Activated naive CD4-positive, alpha-beta T cell treated with anti-CD3 and anti-CD28 coated beads, Interleukin-2, amount 50 U/mL, for 72 hours (primary cell): Measurements from ENCODE around the gene MOB3A. TPM values are rescaled to one million over a fixed set of nuclear protein-coding genes. Genes with fewer than 3 reads are reported as not detected.

Experiments used
- ATAC-seq, 2 donors: fragments of 150-1000 bp; cut with Tn5 transposase; 2 replicates each; pipeline ENCODE4 v1.10.0; 2021; ENCODE audit warnings: mild to moderate bottlenecking in 2 of 2, moderate library complexity in 2 of 2
- DNase-seq, 2 donors: peaks; one replicate each; pipeline ENCODE4 v3.0.0; 2021 to 2022; ENCODE audit warnings: low spot score in 2 of 2
- H3K27ac Mint-ChIP-seq, 2 donors: one replicate each; pipeline ENCODE4 v1.8.0; 2022; ENCODE audit warnings: mild to moderate bottlenecking in 2 of 2, mixed read lengths in 2 of 2
- H3K36me3 Mint-ChIP-seq, 2 donors: one replicate each; pipeline ENCODE4 v1.8.0; 2022; ENCODE audit warnings: mixed read lengths in 2 of 2
- H3K9me3 Mint-ChIP-seq, 2 donors: one replicate each; pipeline ENCODE4 v1.8.0; 2022; ENCODE audit warnings: mixed read lengths in 2 of 2
- total RNA-seq, 2 donors: library from RNA; stranded (reverse); gene quantifications; one replicate each; pipeline ENCODE4 v1.2.3, GENCODE V29; 2022

Gene MOB3A
- total RNA-seq, 2 donors from 2014 or later: 91.8 to 183 TPM

DNA sequence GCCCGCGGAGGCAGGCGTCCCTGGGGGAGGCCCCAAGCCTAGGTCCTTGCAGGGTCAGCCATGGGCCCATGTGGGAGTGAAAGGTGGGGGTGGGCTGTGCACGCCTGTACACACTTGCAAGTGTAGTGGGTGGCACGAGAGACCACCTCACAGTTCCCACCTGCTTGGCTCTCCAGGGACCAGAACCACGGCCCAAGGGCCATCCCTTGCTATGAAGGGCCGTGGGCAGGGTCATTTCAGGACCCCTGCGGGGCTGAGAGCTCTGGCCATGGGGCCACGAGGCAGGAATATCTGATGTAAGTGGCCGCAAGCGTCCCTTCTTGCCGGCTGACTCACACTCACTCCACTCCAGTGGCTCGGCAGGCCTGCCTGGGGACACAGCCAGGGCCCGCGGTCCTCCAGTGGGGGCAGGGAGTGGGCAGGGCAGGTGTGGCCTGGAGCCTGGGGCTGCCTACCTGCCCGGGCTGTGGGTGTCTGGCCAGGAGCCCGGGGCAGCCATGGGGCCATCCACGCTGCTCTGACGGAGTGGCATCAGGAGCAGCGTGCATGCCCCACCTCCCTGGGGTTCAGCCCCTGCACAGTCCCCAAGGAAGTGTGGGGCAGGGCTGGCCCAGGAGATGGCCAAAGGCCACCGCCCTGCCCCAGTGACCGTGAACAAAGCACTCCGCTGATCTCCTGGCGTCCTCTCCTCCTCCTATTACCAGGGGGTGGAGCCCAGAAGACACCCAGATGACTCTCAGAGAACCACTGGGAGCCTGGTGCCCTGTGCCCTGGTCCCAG is 36.5 kb downstream of the MOB3A start:
- no peak for ATAC-seq
- H3K27ac Mint-ChIP-seq: peak overlapping the region; percentile 90 to 99
- no peak for DNase-seq
- H3K36me3 Mint-ChIP-seq: peaks cover 0 to 5% of the 10 kb centered on the region in 2 donors
- no peaks in the 10 kb centered on the region for H3K9me3 Mint-ChIP-seq

DNA sequence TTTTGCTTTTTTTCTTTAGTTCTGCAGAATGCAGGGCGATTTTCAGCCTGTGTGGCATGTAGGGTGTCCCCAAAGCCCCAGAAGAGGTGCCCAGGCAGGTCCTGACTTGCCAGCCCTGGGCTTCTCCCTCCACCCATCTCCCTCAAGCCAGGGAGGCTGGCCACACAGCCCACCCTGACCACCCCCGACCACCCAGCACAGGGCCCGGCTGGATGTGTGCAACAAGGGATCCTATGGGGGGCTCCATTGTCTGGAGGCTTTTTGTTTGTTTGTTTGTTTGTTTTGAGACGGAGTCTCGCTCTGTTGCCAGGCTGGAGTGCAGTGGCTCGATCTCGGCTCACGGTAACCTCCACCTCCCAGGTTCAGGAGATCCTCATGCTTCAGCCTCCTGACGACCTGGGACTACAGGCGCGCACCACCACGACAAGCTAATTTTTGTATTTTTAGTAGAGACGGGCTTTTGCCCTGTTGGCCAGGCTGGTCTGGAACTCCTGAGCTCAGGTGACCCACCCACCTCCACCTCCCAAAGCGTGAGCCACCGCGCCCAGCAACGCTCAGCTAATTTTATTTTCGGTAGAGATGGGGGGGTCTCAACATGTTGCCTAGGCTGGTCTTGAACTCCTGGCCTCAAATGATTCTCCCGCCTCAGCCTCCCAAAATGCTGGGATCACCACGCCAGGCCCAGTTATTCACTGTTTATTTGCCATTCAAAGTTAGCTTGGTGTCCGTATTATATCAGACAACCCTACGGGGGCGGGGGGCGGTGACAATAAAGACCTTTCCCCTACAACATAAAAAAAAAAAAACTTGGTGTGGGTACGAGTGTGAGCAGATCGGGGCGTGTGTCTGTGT is 37.3 kb downstream of the MOB3A start:
- peaks cover 0 to 5% of the 10 kb centered on the region in 2 donors for H3K36me3 Mint-ChIP-seq
- ATAC-seq (no peak), DNase-seq (no peak)
- H3K9me3 Mint-ChIP-seq: no peaks in the 10 kb centered on the region
- H3K27ac Mint-ChIP-seq: peak overlapping the region; percentile 77 to 90

DNA sequence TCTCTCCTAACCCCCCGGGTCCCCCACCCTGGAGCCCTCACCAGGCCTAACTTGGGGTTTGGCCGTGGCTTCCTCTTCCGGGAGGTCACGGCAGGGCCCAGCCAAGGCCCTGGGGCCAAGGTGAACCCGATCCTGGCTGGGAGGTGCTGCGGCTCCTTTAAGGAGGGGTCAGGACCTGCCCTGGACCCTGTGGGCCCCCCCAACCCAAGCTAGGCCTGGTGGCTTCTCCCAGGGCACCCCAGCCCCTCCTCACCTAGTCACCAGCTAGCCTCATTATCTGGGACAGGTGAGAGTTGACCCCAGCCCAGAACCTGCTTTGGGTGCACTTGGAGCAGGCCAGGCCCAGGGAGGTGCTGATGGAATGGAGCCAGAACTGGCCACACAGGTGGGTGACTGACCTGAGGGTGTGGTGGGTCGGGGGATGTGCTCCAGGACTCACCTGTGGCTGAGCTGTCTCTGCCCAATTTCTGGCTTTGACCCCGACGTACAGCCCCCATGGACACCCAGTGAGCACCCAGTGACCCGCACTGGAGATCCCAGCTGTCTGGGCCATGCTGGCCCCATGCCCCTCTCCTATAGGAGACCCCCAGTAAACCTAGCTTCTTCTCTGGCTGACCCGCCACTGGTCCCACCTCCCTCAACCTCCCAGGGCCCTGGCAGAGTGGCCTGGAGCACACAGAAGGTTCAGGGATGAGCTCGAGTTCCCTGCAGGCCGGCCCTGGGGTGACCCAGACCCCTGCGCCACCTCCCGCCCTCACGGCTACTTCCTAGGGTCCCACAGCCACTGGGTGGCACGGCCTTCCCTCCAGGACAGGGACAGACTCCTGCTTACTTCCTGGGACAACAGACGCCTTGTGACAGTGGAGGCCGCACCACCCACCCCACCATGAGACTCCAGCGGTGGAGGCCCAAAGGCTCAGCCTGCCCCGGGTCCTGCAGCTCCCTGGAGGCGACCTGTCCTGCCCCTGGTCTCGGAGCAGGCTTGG is 38.3 kb downstream of the MOB3A start:
- ATAC-seq: no peak
- peaks cover 0 to 5% of the 10 kb centered on the region in 2 donors for H3K36me3 Mint-ChIP-seq
- DNase-seq: no peak
- H3K9me3 Mint-ChIP-seq: no peaks in the 10 kb centered on the region
- peak overlapping the region; percentile 36 to 93 for H3K27ac Mint-ChIP-seq

DNA sequence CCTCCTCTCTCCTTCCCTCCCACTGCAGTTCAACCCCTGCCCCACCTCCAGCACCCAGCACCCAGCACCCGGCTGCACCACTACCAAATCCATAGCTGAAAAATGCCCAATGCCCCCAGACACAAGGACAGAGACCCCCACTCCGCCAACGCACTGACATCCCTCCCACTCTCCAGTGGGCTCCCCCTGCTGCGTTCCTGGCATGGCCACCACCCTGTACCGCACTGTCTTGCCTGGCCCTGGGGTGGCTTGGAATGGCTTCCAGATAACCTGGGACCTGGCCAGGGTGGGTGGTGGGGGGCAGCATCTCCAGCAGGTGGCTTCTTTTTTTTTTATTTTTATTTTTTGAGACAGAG is 39.3 kb downstream of the MOB3A start:
- Mint-ChIP-seq H3K36me3 (peaks cover 0 to 5% of the 10 kb centered on the region in 2 donors), H3K9me3 (no peaks in the 10 kb centered on the region), H3K27ac (peak overlapping the region in 1 of 2 donors; percentile 93)
- ATAC-seq: no peak
- no peak for DNase-seq

DNA sequence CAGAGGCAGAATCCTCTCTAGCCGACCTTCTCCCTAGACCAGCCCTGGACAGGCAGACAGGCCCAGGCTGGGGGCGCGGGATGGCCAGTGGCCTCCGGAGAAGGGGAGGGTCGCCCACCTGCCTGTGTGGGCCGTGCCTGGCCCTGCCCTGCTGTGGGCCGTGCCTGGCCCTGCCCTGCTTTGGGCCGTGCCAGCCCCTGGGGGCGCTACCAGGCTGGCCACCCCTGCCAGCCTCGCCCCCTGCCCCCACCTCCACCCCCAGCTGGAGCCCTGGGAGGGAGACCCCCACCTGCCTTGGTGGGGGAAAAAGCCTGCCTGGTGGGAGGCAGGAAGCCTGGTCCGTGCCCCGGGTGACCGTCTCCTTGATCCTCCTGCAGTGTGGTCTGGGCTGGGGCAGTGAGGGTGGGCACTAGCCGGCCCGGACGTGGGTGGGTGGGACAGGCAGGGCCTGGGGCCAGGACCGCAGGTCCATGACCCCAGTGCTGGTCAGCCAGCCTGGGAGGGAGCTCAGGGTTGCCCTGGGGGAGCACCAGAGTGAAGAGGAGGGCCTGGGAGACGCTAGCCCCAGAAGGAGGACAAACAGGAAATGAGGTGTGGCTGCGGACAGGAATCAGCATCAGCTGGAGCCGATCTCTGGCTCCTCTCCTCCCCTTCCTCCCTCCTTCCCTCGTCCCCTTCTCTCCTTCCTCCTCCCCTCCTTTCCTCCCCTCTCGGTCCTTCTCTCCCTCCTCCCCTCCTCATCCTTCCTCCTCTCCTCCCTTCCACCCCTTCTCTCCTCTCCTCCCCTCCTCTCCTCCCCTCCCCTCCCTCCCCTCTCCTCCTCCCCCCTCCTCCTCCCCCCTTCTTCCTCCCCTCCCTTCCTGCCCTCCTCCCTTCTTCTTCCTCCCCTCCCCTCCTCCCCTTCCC is 39.9 kb downstream of the MOB3A start:
- Mint-ChIP-seq H3K27ac (peak overlapping the region; percentile 65 to 93), H3K9me3 (no peaks in the 10 kb centered on the region), H3K36me3 (peaks cover 0 to 5% of the 10 kb centered on the region in 2 donors)
- DNase-seq (no peak), ATAC-seq (peak in 1 of 2 donors; percentile 33)

DNA sequence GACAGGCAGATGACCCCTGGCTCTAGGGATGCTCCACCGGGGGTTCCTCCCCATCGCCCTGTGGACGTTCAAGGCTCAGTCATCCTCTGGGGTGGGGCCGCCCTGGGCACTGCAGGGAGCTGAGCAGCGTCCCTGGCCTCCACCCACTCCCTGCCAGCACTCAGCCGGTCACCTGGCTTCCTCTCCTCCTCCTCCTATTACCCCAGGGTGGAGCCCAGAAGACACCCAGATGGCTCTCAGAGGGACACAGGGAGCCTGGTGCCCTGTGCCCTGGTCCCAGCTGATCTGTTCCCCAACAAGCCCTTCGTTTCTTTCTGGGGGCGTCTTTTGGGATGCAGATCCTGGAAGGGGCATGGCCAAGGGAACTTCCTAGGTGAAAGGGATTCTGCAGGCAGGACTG is 41.4 kb downstream of the MOB3A start:
- Mint-ChIP-seq H3K9me3 (no peaks in the 10 kb centered on the region), H3K27ac (peak overlapping the region; percentile 58 to 93), H3K36me3 (peaks cover 0 to 4% of the 10 kb centered on the region in 2 donors)
- DNase-seq (no peak), ATAC-seq (no peak)

DNA sequence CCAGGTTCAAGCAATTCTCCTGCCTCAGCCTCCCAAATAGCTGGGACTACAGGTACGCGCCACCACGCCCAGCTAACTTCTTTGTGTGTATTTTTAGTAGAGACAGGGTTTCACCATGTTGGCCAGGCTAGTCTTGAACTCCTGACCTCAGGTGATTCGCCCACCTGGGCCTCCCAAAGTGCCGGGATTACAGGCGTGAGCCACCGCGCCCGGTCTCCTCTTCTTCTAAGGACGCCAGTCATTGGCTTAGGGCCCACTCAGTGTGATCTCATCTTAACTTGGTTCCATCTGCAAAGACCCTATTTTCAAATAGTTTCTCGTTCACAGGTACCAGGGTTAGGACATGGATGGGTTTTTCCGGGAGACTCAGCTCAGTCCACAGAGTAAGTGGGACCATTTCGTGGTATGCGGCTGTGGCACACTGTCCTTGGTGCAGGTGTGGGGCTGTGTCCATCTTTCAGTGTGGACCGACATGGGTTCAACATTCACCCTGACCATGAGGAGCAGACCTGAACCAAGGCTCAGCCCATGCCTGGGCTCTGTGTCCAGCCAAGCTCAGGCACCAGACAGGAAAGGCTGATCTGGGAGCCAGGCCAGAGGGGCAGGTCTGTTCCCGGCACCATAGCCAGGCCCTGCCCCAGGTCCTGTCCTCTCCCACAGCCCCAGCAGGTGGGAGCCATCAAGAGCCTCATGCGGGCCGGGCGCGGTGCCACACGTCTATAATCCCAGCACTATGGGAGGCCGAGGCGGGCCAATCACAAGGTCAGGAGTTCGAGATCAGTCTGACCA is 42.3 kb downstream of the MOB3A start:
- H3K9me3 Mint-ChIP-seq: no peaks in the 10 kb centered on the region
- ATAC-seq (no peak), DNase-seq (no peak)
- H3K27ac Mint-ChIP-seq: peak overlapping the region in 1 of 2 donors; percentile 36
- H3K36me3 Mint-ChIP-seq: peaks cover 0 to 7% of the 10 kb centered on the region in 2 donors

DNA sequence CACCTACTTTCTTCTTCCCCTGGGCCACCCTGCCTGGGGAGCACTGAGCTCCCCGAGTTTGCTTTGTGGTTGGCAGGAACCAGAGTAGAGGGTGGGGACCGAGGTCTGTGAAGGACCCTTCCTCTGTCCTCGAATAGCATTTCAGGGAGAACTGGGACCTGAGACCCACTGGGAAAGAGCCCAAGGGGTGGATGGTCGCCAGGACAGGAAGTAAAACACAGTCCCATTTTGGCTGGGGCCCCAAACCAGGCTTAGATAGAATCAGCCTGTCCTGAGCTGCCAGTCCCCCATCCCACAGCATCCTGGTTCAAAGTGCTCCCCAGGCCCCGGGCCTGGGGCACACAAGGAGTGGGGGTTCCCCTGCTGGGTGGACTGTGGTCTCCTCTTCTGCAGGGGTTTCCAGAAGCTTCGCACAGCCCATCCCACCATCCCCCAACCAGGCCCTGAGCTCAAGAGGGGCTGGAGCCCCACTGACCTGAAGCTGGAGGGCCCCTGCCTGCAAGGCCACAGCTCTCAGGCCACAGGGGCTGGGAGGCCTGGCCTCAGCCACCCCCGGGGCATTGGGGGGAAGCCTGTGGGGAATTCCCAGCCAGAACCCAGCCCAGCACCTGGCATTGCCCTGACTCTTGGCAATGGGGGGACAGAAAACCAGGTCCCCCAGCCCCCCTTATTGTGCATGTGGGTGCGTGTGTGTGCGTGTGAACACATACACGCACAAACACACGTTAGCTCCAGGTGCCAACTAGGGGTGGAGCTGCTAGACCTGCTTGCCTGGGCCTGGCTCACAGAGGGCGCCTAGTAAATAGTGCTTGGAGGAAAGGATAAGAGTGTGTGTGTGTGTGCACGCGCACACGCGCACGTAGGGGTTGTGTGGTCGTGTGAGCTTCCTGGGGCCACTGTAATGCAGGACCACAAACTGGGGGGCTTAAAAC is 44.1 kb downstream of the MOB3A start:
- Mint-ChIP-seq H3K27ac (peak overlapping the region; percentile 91 to 93), H3K9me3 (no peaks in the 10 kb centered on the region), H3K36me3 (peaks cover 0 to 7% of the 10 kb centered on the region in 2 donors)
- ATAC-seq (no peak), DNase-seq (no peak)

DNA sequence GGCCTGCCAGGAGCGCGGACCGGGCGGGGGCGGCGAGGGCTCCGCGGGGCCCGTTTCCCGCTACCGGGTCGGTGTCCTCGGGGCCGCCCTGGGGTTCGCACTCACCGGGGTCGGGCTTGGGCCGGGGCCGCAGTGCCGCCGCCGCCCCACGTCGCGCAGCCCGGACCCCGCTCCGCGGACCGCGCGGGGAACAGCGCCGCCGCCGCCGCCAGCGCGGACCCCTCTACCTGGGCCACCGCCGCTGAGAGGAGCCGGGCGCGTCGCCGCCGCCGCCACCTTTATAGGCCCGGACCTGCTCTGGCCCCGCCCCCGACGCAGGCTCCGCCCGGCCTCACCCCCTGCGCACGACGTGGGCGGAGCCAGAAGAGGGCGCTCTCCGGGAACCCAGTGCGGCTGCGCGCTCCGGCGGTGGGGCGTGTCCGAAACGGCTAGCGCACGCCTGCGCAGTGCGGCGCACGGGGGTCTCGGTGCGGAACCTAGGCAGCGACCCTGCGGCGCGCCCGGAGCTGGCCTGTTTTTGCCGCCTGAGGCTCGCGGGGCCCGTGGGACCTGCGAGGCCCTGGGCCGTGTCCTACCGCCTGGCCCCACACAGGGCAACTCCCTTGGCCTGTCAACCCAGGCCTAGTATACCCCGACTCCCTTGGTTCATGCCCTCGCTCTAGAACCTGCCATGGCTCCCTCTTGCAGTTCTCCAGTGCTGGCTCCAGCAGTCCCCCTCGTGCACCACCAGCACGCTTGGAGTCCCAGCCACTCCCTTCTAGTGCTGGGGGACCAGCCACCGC is 44.9 kb downstream of the MOB3A start, which contains the start of gene MKNK2:
Gene MKNK2 (minus strand): TSS at position 254 of the 782 bp plus-strand sequence. CDS start 393 bp downstream, outside the sequence.
- ATAC-seq (peak; percentile 71 to 77), DNase-seq (peak; percentile 96 to 99)
- H3K27ac Mint-ChIP-seq: peak within 1 kb of the TSS; percentile 91 to 93
- no peaks in the 10 kb centered on the region for H3K9me3 Mint-ChIP-seq
- peaks cover 0 to 7% of the 10 kb centered on the region in 2 donors for H3K36me3 Mint-ChIP-seq

DNA sequence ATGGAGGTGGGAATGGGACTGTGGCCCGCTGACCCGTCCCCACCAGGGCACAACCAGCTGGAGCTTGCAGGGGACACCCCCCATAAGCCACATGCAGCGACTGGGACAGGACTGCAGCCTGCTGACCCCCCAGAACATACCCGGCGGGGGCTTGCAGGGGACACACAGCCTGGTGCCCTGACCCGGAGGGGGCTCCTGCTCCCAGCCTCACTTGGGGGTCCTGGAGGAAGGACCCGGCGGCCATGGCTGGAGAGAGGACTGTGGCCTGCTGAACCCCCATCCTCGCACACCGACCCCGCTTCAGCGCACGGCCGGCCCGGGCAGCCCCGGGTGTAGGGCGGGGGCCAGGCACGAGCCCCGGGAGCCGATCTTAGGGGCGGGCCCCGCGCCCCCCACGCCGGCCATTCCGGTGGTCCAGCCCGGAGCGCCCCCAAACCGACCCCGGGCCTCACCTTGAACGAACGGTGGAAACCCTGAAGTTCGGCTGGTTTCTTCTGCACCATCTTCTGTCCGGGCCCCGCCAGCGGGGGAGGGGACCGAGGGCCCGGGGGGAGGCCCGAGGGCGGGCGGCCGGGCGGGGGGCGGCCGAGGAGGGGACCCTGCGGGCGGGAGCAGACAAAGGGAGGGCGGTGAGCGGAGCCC is 45.7 kb downstream of the MOB3A start:
- DNase-seq (no peak), ATAC-seq (peak; percentile 16 to 43)
- H3K9me3 Mint-ChIP-seq: no peaks in the 10 kb centered on the region
- H3K36me3 Mint-ChIP-seq: peaks cover 0 to 7% of the 10 kb centered on the region in 2 donors
- peak overlapping the region in 1 of 2 donors; percentile 75 for H3K27ac Mint-ChIP-seq

DNA sequence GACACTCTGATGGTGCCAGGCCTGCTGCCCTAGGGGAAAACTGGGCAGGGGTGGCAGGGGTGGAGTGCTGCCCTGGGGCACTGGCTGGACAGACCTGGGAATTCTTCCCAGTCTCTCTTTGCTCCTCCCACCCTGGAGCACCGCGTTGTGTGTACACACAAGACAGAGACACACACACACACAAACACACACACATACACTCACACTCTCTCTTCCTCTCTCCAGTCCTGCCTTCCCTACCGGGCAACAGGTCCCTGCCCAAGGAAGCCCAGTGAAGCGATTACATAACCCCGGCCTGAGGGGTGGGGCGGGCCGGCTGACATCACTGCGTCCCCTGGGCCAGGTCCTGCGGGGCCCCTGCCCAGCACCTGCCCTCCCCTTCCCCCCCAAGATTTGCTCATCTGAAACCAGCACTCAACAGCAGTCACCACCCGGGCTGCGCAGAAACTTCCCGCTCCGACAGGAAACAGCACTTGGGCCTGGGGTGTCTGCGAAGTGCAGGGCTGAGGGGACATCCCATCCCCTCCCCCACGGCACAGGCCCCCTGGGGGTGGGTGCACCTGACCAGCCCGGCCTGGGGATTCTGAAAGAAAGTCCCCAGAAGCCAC is 46.3 kb downstream of the MOB3A start:
- ATAC-seq (peak; percentile 14 to 52), DNase-seq (peak; percentile 56 to 82)
- H3K27ac Mint-ChIP-seq: peak overlapping the region; percentile 72 to 75
- no peaks in the 10 kb centered on the region for H3K9me3 Mint-ChIP-seq
- peaks cover 0 to 7% of the 10 kb centered on the region in 2 donors for H3K36me3 Mint-ChIP-seq

DNA sequence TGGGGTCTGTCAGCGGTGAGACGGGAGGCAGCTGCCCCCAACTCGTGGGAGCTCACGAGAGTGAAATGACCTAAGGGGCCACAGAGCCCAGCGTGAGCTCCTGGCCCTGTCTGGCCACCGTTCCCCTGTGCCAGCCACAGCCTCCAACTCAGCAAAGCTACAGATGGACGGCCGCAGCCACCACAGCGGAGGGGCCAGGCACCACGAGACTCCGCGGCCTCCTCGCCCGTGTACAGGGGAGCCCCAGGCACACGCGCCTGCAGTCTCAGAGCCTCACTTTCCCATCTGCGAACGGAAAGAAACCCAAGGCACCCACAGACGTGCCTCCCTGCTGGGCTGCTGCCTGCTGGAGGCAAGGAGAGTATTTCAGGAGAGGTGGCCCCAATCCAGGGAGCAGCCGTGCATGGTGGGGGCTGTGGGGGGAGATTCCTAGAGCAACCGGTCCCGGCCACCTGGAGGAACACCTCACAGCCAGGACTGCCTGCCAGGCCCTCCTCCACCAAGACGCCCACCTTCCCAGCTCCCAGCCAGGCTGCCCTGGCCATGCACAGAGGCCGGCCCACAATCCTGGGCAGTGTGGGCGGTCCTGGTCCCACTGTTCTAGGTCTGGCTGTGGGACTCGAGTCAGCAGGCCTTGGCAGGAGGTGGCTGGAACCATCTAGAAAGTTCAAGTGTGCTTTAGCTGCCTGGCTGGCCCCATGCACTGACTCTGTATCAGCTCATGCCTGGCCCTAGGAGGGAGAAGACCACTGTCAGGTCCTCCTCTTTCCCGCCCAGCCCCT is 47.0 kb downstream of the MOB3A start:
- Mint-ChIP-seq H3K27ac (peak overlapping the region; percentile 74 to 75), H3K9me3 (no peaks in the 10 kb centered on the region), H3K36me3 (peaks cover 0 to 7% of the 10 kb centered on the region in 2 donors)
- ATAC-seq (peak in 1 of 2 donors; percentile 1), DNase-seq (no peak)
